ES-I3 (cell line): ENCODE data around the gene FAM216A.
"Not testable (repeated sequence)": the region's sequence is repeated elsewhere in the genome, so short reads cannot be mapped to it uniquely, and the experiment has no call there.

Experiments
- H3K36me3 ChIP-seq: 2 replicates; pipeline ENCODE4 v1.6.1; 2013; ENCODE audit warnings: mild to moderate bottlenecking, low read length, control low read depth, moderate library complexity; ENCODE audit not compliant: insufficient read depth
- H3K4me1 ChIP-seq: 2 replicates; pipeline ENCODE4 v1.6.1; 2013; ENCODE audit warnings: mild to moderate bottlenecking, control low read depth, low read length; ENCODE audit not compliant: insufficient read depth
- H3K9ac ChIP-seq: 2 replicates; pipeline ENCODE4 v1.6.1; 2013; ENCODE audit warnings: low read depth, mild to moderate bottlenecking, low read length, moderate library complexity
- H3K9me3 ChIP-seq: 2 replicates; pipeline ENCODE4 v1.6.1; 2013; ENCODE audit warnings: mild to moderate bottlenecking, low read length, moderate library complexity; ENCODE audit not compliant: control insufficient read depth, insufficient read depth

The FAM216A gene

GRCh38 chr12:110461189-110461588, 7.5 kb upstream of the FAM216A start:
- H3K4me1 ChIP-seq, H3K9ac ChIP-seq, H3K9me3 ChIP-seq: not testable (repeated sequence)
- peaks cover 16% of the 10 kb centered on the region for H3K36me3 ChIP-seq

DNA sequence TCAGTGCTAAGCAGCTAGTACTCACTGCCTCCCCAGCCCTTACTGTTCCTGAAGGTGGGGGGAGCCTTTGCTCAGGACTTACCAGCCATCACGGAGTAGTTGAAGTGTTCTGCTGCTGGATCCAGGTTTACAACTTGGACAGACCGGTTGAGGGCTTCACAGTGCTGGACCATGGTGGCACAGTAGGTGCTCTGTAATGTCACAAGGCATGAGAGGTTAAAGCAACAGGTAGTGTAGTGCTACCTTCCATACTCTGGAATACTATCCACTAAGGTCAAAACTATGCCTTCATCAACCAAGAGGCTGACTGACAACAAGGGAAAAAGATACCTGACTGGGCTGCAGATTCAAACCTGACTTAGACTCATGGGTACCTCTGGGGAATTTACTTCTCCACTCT, 3.6 kb upstream of the FAM216A start:
- 0 out of 2 replicates have a peak, but pooled peaks cover 2% of the 10 kb centered on the region for H3K36me3 ChIP-seq
- no peaks in the 10 kb centered on the region for H3K4me1 ChIP-seq
- H3K9ac ChIP-seq = no peak overlapping the region
- no peaks in the 10 kb centered on the region for H3K9me3 ChIP-seq

DNA sequence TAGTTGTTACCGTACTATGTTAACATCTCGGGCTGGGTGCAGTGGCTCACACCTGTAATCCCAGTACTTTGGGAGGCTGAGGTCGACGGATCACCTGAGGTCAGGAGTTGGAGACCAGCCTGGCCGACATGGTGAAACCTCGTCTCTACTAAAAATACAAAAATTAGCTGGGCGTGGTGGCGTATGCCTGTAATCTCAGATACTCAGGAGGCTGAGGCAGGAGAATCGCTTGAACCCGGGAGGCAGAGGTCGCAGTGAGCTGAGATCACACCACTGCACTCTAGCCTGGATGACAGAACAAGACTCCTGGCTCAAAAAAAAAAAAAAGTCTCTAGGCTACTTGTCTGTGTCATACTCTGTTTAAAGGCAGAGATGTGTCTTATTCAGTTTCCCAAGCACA, 2.9 kb upstream of the FAM216A start:
- not testable (repeated sequence) for H3K9ac ChIP-seq, H3K4me1 ChIP-seq, H3K36me3 ChIP-seq, H3K9me3 ChIP-seq

GRCh38 chr12:110466791-110467190, 1.9 kb upstream of the FAM216A start:
- H3K4me1 ChIP-seq = no peaks in the 10 kb centered on the region
- no peaks in the 10 kb centered on the region for H3K9me3 ChIP-seq
- H3K36me3 ChIP-seq = 0 out of 2 replicates have a peak, but pooled peaks cover 2% of the 10 kb centered on the region
- H3K9ac ChIP-seq = peak overlapping the region; percentile 95

DNA sequence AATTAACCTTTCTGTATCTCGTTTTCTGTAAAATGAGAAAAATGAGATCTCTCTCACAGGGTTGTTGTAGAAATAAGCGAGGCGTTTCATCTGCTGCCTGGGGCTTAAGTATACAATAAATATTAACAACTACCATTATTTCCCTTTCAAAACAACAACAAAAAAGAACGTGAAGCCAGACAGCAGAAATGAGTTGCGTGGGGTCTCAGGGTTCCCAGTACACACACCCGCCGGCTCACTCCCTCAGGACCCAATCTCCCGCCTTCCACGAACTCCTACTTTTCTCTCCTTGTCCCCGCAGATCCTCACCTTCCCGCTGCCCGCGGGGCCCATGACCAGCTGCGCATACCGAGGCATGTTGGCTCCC, 815 bp upstream of the FAM216A start:
- Histone ChIP-seq H3K9me3 (no peaks in the 10 kb centered on the region), H3K9ac (peak overlapping the region; percentile 95), H3K4me1 (no peaks in the 10 kb centered on the region), H3K36me3 (0 out of 2 replicates have a peak, but pooled peaks cover 2% of the 10 kb centered on the region)

DNA sequence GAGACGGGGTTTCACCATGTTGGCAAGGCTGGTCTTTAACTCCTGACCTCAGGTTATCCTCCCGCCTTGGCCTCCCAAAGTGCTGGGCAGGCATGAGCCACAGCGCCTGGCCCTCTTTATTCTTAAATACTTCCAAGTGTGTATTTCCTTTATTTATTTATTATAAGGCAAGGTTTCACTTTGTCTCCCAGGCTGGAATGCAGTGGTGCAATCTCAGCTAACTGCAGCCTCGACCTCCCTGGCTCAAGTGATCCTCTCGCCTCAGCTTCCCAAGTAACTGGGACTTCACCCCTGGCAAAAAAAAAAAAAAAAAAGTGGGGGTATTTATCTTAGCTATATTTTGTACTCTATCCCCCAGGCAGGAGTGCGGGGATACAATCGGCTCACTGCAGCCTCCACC, 6.8 kb downstream of the FAM216A start:
- H3K9ac ChIP-seq = no peak overlapping the region
- no peaks in the 10 kb centered on the region for H3K4me1 ChIP-seq
- H3K9me3 ChIP-seq = no peaks in the 10 kb centered on the region
- peaks cover 2% of the 10 kb centered on the region; the same call in 1 of the 2 replicates for H3K36me3 ChIP-seq

DNA sequence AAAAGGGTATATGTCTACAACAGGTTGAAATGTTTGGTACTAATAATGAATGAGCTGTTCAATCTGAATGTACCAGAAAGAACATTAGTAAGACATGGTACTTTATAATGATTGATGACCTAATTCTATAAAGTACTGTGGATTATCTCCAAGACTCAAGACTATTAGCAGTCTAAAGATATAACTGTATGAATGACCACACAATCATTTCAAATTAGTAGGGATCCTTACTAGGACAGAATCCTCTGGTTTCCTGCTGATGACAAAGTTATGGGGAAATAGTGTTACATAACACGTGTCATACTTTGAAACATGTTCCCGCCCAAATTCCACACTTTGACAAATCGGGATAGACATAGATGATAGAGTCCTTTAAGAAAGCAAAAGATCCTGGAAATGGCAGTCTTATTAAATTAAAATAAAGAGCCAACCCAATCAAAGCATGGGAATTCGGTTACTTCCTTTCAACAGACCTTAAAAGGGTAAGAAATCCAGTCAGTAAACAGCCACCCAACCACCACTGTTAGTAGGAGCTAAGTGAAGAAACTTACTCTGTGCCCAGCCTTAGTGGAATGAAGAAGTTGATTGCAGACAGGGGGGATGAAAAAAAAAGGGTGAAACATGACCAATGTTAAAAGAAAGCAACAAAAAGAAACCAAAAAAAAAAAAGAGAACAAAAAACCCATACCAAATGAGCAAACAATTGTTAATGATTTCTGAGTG, 30.5 kb downstream of the FAM216A start:
- Histone ChIP-seq H3K9me3 (peaks cover 3% of the 10 kb centered on the region; the same call in 1 of the 2 replicates), H3K4me1 (no peaks in the 10 kb centered on the region; the same call in 1 of the 2 replicates), H3K9ac (no peak overlapping the region), H3K36me3 (peaks cover 5% of the 10 kb centered on the region; the same call in 1 of the 2 replicates)

GRCh38 chr12:110501399-110501751, 32.7 kb downstream of the FAM216A start:
- Histone ChIP-seq H3K9me3 (peaks cover 3% of the 10 kb centered on the region; the same call in 1 of the 2 replicates), H3K4me1 (no peaks in the 10 kb centered on the region; the same call in 1 of the 2 replicates), H3K36me3 (no peaks in the 10 kb centered on the region), H3K9ac (peak overlapping the region; percentile 77)

DNA sequence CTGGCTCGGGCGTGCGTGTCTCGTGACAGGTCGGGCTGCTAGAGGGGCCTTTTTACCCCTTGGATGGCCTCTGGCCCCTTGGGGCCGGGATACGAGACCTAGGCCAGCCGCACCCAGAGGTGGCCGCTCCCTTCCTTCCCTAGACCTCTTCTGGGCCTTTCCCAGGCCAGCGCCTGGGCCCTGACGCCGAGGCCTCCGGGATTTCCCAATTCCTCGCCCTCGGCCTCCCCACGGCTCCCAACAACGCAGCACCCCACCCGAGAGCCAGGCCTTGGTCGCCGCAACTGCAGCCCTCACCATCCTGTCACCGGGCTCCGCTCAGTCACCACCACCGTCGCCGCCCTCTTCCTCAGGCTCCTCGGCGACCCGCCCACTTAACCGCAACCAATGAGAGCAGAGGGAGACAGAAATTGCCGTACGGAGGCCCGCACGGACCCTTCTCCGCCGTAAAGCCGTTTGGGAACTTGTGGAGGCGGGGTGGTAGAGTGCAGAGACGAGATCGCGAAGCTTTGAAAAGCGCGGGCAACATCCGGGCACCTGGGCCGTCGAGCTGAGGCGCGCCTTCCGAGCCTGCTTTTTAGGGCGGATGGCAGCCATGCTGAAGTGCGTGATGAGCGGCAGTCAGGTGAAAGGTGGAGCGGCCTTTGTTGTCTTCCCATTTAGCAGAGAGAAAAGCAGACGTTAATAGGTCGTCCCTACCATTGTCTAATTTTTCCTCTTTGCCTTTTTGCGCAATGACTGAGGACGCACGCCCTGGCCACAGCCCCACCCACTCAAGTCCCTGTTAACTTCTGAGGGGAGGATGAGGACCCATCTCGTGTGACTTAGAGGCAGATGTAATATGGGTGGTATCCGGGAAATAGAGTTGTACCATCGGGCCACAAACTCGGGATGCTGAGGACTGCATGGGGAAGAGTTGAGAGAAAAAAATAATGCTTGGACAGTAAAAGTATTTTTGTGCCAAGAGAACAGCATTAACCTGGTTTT, 33.4 kb downstream of the FAM216A start, which contains the start of the genes RAD9B and VPS29:
Gene RAD9B, plus strand, starts transcription at position 580 of the 987 bp plus-strand sequence. Its CDS starts 7 bp downstream, at position 587.
Gene VPS29, minus strand, starts transcription at position 360 of the 987 bp plus-strand sequence. Its CDS starts 60 bp downstream, at position 300.
- Histone ChIP-seq H3K36me3 (no peaks in the 10 kb centered on the region), H3K9ac (peak within 1 kb of the TSS; percentile 77), H3K4me1 (no peaks in the 10 kb centered on the region; the same call in 1 of the 2 replicates), H3K9me3 (peaks cover 3% of the 10 kb centered on the region; the same call in 1 of the 2 replicates)

DNA sequence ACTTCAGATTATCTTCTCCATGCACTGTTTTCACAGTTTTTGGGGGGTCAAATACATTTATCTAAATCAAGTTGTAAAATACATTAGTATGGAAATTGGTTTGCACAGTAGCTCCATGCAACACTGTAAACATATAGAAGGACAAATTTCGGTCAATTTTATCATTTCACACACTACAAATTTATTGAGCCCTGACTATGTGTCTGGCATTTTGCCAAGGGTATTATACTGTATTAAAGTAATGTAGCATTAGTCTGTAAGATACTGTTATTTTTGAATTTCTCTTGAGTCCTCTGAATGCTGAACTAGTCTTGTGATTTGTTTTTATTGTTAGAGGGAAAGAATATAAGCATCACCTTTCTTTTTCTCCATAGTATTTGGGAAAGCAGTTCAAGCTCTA, 34.8 kb downstream of the FAM216A start:
- Histone ChIP-seq H3K4me1 (no peaks in the 10 kb centered on the region; the same call in 1 of the 2 replicates), H3K9ac (no peak overlapping the region), H3K36me3 (no peaks in the 10 kb centered on the region), H3K9me3 (peaks cover 3% of the 10 kb centered on the region; the same call in 1 of the 2 replicates)

- no peaks in the 10 kb centered on the region; the same call in 1 of the 2 replicates for H3K4me1 ChIP-seq
- H3K36me3 ChIP-seq = no peaks in the 10 kb centered on the region
- H3K9ac ChIP-seq = no peak overlapping the region
- H3K9me3 ChIP-seq = peaks cover 3% of the 10 kb centered on the region; the same call in 1 of the 2 replicates
These were observed 36.7 kb downstream of the FAM216A start for GRCh38 chr12:110505332-110505731.

DNA sequence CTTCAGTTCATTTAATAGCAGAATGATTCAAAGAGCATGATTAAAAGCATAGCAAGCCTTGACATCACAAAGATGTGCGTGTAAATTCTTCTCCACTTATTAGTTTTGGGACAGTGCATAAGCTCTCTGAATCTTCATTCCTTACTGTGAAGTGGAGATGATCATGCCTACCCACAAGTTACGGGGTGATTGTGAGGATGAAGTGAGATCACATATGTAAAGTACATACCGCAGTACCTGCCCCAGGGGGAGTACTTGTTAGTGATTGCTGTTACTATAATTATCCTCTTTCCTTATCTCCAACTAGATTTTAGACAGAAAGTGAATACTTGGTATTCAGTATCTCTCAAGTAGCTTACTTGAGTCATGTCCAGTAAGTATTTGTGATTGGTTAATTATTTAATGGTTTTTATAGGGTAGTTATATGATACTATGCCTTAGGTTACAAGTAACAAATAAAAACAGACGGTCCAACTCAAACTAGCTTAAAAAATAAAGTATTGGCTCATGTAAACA, 39.5 kb downstream of the FAM216A start:
- no peaks in the 10 kb centered on the region for H3K36me3 ChIP-seq
- H3K9ac ChIP-seq = no peak overlapping the region
- no peaks in the 10 kb centered on the region for H3K9me3 ChIP-seq
- H3K4me1 ChIP-seq = no peaks in the 10 kb centered on the region

- Histone ChIP-seq H3K9ac (no peak overlapping the region), H3K4me1 (no peaks in the 10 kb centered on the region), H3K9me3 (no peaks in the 10 kb centered on the region), H3K36me3 (no peaks in the 10 kb centered on the region)
These were observed 45.2 kb downstream of the FAM216A start for GRCh38 chr12:110513842-110514241.

DNA sequence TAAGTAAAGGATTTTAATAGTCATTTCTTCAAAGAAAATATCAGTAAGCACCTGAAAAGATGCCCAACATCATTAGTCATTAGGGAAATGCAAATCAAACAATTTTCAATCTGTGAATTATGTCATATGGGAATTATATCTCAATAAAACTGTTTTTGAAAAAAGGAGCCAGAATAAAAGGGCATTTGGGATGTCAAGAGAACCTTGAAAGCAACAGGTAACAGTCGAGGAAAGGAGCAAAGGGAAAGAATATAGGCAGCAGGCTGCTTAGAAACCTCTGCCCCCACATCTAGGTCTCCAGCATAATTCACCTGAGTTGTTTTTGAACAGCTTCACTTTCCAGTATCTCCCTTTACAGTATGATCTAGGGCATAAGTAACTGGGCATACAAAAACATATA, 45.7 kb downstream of the FAM216A start:
- Histone ChIP-seq H3K36me3 (no peaks in the 10 kb centered on the region), H3K9ac (no peak overlapping the region), H3K4me1 (no peaks in the 10 kb centered on the region), H3K9me3 (no peaks in the 10 kb centered on the region)
